Iris pigment epithelial cell (primary cell): Measurements from ENCODE around the gene CLIC3.
A peak's percentile ranks its signal among the peaks of the same experiment; 100 is the strongest.

ENCODE experiments used
- DNase-seq: peaks from one replicate; pipeline ENCODE4 v3.0.0-alpha.2; 2011; ENCODE audit warnings: low read depth

Gene CLIC3

GRCh38 chr9:136980669-136981478, 15.5 kb downstream of the CLIC3 start:
- DNase-seq = no peak

DNA sequence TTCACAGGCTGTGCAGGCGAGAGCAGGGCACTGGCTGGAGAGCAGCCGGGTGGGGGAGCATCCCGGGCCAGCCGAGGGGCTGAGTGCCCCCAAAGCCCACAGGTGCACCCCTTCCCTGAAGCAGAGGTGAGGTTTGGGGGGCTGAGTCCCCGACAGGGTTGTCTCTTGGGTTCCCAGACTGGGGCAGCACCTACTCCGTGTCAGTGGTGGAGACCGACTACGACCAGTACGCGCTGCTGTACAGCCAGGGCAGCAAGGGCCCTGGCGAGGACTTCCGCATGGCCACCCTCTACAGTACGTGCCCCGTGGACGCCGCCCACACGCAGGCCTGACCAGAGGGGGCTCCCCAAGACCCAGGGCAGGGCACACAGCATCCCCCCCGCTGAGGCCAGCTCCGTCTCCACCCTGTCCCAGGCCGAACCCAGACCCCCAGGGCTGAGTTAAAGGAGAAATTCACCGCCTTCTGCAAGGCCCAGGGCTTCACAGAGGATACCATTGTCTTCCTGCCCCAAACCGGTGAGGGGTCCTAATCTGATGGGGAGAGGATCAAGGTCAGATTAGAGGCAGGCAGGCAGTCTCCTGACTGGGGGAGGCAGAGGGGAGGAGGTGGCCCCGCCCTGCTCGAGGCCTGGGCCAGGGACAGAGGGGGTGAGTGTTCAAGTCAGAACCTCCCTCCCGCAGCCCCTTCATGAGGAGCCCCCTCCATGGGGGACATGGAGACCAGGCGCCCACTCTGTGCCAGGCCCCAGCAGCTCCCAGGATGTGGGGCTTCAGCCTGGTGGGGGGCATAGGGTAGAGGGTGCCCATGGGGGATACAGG, 16.4 kb downstream of the CLIC3 start:
- no peak for DNase-seq

- DNase-seq = no peak
Measured at GRCh38 chr9:136978865-136979544, 17.4 kb downstream of the CLIC3 start.

DNA sequence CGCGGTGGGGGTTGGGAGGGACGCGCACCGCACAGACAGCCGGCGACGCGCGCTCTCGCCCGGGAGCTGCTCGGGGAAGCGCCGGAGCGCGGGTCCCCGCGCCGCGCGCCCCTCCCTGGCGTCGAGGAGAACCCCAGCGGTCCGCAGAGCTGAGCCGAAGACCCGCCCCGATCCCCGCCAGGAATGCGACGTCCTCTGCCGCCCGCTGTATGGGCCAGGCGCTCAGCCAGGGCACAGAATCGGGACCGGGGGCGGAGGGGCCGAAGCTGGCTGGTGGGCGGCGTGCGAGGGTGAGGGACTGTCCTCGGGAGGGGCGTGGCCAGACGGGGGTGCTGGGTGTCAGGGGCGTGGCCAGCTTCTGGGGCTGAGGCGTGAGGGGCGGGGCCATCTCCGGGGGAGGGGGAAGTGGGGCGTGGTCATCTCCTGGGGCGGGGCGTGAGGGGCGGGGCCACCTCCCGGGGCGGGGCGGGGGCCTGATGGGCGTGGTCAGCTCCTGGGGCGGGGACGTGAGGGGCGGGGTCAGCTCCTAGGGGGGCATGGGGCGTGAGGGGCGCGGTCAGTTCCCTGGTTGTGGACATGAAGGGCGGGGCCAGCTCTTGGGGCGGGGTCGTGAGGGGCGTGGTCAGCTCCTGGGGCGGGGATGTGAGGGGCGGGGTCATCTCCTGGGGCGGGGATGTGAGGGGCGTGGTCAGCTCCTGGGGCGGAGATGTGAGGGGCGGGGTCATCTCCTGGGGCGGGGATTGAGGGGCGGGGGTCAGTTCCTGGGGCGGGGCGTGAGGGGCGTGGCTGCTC, 18.1 kb downstream of the CLIC3 start:
- DNase-seq = peak; percentile 61

- no peak for DNase-seq
Measured at GRCh38 chr9:136977649-136978072, 18.7 kb downstream of the CLIC3 start.

DNA sequence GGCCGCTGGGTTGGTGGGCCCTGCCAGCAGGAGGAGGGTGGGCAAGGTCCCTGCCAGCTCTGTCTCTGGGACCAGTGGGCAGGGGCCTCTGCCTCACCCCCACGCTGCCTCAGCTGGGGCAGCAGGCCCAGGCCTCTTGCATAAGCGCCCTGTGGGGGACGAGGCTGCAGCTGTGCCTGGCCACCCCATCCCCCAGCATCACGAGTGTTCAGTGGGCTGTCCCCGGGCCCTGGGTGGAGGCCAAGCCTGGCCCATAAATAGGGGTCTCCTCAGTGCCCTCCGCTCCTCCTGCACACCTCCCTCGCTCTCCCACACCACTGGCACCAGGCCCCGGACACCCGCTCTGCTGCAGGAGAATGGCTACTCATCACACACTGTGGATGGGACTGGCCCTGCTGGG, 19.1 kb downstream of the CLIC3 start, which contains the start of gene PTGDS:
Gene PTGDS (plus strand): TSS at position 282 of the 400 bp plus-strand sequence. CDS start 75 bp downstream, at position 357.
- peak; percentile 32 for DNase-seq

GRCh38 chr9:136975644-136976043, 20.7 kb downstream of the CLIC3 start:
- no peak for DNase-seq

GRCh38 chr9:136974817-136975535, 21.4 kb downstream of the CLIC3 start:
- DNase-seq = no peak

GRCh38 chr9:136973618-136974617, 22.4 kb downstream of the CLIC3 start:
- DNase-seq = no peak

GRCh38 chr9:136972743-136973142, 23.6 kb downstream of the CLIC3 start:
- no peak for DNase-seq

GRCh38 chr9:136972335-136972734, 24.0 kb downstream of the CLIC3 start:
- DNase-seq = no peak

- no peak for DNase-seq
Measured at GRCh38 chr9:136971746-136972145, 24.6 kb downstream of the CLIC3 start.

- no peak for DNase-seq
Measured at GRCh38 chr9:136970361-136970760, 26.0 kb downstream of the CLIC3 start.

DNA sequence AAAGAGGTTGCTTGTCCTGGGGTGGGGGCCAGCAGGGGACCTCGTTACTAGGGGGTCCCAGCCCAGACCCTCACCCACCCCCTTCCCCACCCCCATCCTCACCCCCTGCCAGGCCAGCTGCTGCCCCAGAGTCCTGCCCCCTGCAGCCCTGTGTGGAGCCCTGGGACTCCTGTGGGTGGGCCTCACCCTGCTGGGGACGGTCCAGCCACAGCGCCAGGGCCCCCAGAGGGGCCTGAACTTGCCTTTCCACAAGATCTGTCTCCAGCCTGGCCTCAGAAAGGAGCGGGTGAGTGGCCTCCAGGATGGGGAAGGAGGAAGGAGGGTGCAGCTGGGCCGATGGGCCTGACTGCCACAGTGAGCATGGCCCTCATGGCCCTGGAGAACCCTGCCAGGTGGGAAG, 26.6 kb downstream of the CLIC3 start:
- no peak for DNase-seq

DNA sequence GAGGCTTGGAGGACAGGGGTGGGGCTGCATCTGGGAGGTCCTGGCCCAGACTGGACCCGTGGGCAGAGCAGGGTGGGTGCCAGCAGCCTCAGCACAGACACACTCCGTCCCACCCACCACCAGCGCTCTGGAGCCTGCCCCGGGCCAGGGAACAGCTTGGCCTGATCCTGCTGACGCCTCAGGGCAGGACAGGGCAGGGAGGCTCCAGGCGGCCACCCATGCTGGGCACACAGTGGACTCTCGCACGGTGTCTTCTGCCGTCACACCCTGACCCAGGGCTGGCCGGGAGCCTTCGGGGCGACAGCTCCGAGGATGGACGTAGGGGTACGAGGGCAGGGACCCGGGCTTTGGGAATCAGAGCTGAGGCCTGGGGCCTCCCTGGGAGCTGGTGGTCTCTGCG, 27.2 kb downstream of the CLIC3 start:
- no peak for DNase-seq

GRCh38 chr9:136968333-136969127, 27.8 kb downstream of the CLIC3 start:
- DNase-seq = no peak

DNA sequence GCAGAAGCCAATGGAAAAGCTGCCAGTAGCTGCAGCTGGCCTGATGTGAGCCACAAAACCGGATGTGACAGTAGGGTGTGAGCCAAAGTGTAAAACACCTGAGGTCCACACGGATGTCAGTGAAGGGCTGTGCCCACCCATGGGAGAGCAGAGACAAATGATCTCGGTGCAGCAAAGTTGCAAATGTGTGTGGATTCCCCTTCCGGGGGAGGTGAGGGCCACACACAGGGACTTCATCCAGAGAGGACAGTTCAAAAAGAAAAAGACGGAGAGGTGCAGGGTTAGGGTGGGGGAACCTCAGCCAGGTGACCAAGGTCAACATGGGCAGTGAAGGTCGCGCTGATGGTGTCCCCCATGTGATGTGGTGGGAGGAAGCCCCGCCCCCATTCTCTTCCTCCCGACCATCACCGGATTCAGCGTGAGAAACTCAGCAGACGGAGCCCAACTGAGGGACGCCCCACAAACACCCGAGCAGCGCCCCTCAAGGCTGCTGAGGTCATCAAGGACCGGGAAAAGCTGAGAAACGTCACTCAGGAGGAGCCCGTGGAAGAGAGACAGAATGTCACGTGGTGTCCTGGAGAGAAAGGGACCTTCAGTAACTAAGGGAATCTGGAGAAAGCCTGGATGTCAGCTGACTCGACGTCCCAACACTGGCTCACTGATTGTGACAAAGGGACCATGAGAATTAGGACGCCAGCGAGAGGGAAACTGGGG, 30.4 kb downstream of the CLIC3 start:
- no peak for DNase-seq

GRCh38 chr9:136964833-136965422, 31.4 kb downstream of the CLIC3 start:
- DNase-seq = no peak
